ENCODE measurements around the gene DAB2.

The DAB2 gene

GRCh38 chr5:39462211-39462610 lies 37.4 kb upstream of the DAB2 start:
- no peak for FAIRE-seq
- no peak for DNase-seq (ENCODE audit: insufficient read length, low spot score)
- TF ChIP-seq POLR2A (IDR thresholded peaks at IDR 0.05; ENCODE audit: low read depth, low read length) = no peak
- TF ChIP-seq TAF1 (IDR thresholded peaks at IDR 0.05; ENCODE audit: low read depth, low read length) = no peak
- TF ChIP-seq SPI1 (IDR thresholded peaks at IDR 0.05; ENCODE audit: low read depth, low read length) = no peak
- TF ChIP-seq POU2F2 (IDR thresholded peaks at IDR 0.05; ENCODE audit: low read depth, low read length) = no peak
- TF ChIP-seq POLR2AphosphoS5 (IDR thresholded peaks at IDR 0.05; ENCODE audit: low read depth, low read length) = no peak
- no peak for TF ChIP-seq PAX5 (IDR thresholded peaks at IDR 0.05; ENCODE audit: insufficient read depth, low read length, severe bottlenecking)

- FAIRE-seq = no peak
These were observed 36.4 kb upstream of the DAB2 start for GRCh38 chr5:39461007-39461682.

GRCh38 chr5:39459907-39460306 lies 35.1 kb upstream of the DAB2 start:
- DNase-seq (ENCODE audit: insufficient read length, low spot score) (no peak), FAIRE-seq (no peak)

More at GRCh38 chr5:39461007-39461682, 36.4 kb upstream of the DAB2 start:
- TF ChIP-seq POLR2A (IDR thresholded peaks at IDR 0.05; ENCODE audit: low read depth, low read length) (no peak), POU2F2 (IDR thresholded peaks at IDR 0.05; ENCODE audit: low read depth, low read length) (no peak), TAF1 (IDR thresholded peaks at IDR 0.05; ENCODE audit: low read depth, low read length) (no peak), PAX5 (IDR thresholded peaks at IDR 0.05; ENCODE audit: insufficient read depth, low read length, severe bottlenecking) (no peak), POLR2AphosphoS5 (IDR thresholded peaks at IDR 0.05; ENCODE audit: low read depth, low read length) (no peak), SPI1 (IDR thresholded peaks at IDR 0.05; ENCODE audit: low read depth, low read length) (no peak)
- DNase-seq (ENCODE audit: insufficient read length, low spot score) = peak; percentile 3

GRCh38 chr5:39459071-39459470 lies 34.3 kb upstream of the DAB2 start:
- no peak for FAIRE-seq
- TF ChIP-seq SPI1 (IDR thresholded peaks at IDR 0.05; ENCODE audit: low read depth, low read length) (no peak), POLR2AphosphoS5 (IDR thresholded peaks at IDR 0.05; ENCODE audit: low read depth, low read length) (no peak), PAX5 (IDR thresholded peaks at IDR 0.05; ENCODE audit: insufficient read depth, low read length, severe bottlenecking) (no peak), POLR2A (IDR thresholded peaks at IDR 0.05; ENCODE audit: low read depth, low read length) (no peak), POU2F2 (IDR thresholded peaks at IDR 0.05; ENCODE audit: low read depth, low read length) (no peak), TAF1 (IDR thresholded peaks at IDR 0.05; ENCODE audit: low read depth, low read length) (no peak)

More at GRCh38 chr5:39459907-39460306, 35.1 kb upstream of the DAB2 start:
- TF ChIP-seq POU2F2 (IDR thresholded peaks at IDR 0.05; ENCODE audit: low read depth, low read length) (no peak), POLR2A (IDR thresholded peaks at IDR 0.05; ENCODE audit: low read depth, low read length) (no peak), POLR2AphosphoS5 (IDR thresholded peaks at IDR 0.05; ENCODE audit: low read depth, low read length) (no peak), PAX5 (IDR thresholded peaks at IDR 0.05; ENCODE audit: insufficient read depth, low read length, severe bottlenecking) (no peak), TAF1 (IDR thresholded peaks at IDR 0.05; ENCODE audit: low read depth, low read length) (no peak), SPI1 (IDR thresholded peaks at IDR 0.05; ENCODE audit: low read depth, low read length) (no peak)

GRCh38 chr5:39455645-39456044 lies 30.9 kb upstream of the DAB2 start:
- FAIRE-seq = no peak
- no peak for TF ChIP-seq TAF1 (IDR thresholded peaks at IDR 0.05; ENCODE audit: low read depth, low read length)
- no peak for TF ChIP-seq POLR2AphosphoS5 (IDR thresholded peaks at IDR 0.05; ENCODE audit: low read depth, low read length)
- TF ChIP-seq POLR2A (IDR thresholded peaks at IDR 0.05; ENCODE audit: low read depth, low read length) = no peak
- TF ChIP-seq SPI1 (IDR thresholded peaks at IDR 0.05; ENCODE audit: low read depth, low read length) = no peak
- no peak for TF ChIP-seq POU2F2 (IDR thresholded peaks at IDR 0.05; ENCODE audit: low read depth, low read length)
- no peak for TF ChIP-seq PAX5 (IDR thresholded peaks at IDR 0.05; ENCODE audit: insufficient read depth, low read length, severe bottlenecking)
- DNase-seq (ENCODE audit: insufficient read length, low spot score) = no peak

More at GRCh38 chr5:39459071-39459470, 34.3 kb upstream of the DAB2 start:
- DNase-seq (ENCODE audit: insufficient read length, low spot score) = no peak

GRCh38 chr5:39453606-39454005 lies 28.8 kb upstream of the DAB2 start:
- DNase-seq (ENCODE audit: insufficient read length, low spot score) = no peak
- FAIRE-seq = no peak
- TF ChIP-seq SPI1 (IDR thresholded peaks at IDR 0.05; ENCODE audit: low read depth, low read length) = no peak
- TF ChIP-seq POLR2A (IDR thresholded peaks at IDR 0.05; ENCODE audit: low read depth, low read length) = no peak
- TF ChIP-seq POLR2AphosphoS5 (IDR thresholded peaks at IDR 0.05; ENCODE audit: low read depth, low read length) = no peak
- TF ChIP-seq TAF1 (IDR thresholded peaks at IDR 0.05; ENCODE audit: low read depth, low read length) = no peak
- no peak for TF ChIP-seq PAX5 (IDR thresholded peaks at IDR 0.05; ENCODE audit: insufficient read depth, low read length, severe bottlenecking)
- no peak for TF ChIP-seq POU2F2 (IDR thresholded peaks at IDR 0.05; ENCODE audit: low read depth, low read length)

- TF ChIP-seq TAF1 (IDR thresholded peaks at IDR 0.05; ENCODE audit: low read depth, low read length) = no peak
- TF ChIP-seq SPI1 (IDR thresholded peaks at IDR 0.05; ENCODE audit: low read depth, low read length) = no peak
- TF ChIP-seq POLR2AphosphoS5 (IDR thresholded peaks at IDR 0.05; ENCODE audit: low read depth, low read length) = no peak
- no peak for TF ChIP-seq POLR2A (IDR thresholded peaks at IDR 0.05; ENCODE audit: low read depth, low read length)
- no peak for TF ChIP-seq PAX5 (IDR thresholded peaks at IDR 0.05; ENCODE audit: insufficient read depth, low read length, severe bottlenecking)
- TF ChIP-seq POU2F2 (IDR thresholded peaks at IDR 0.05; ENCODE audit: low read depth, low read length) = no peak
- FAIRE-seq = no peak
These were observed 28.1 kb upstream of the DAB2 start for GRCh38 chr5:39452846-39453245.

GRCh38 chr5:39451276-39451941 lies 26.6 kb upstream of the DAB2 start:
- TF ChIP-seq TAF1 (IDR thresholded peaks at IDR 0.05; ENCODE audit: low read depth, low read length) (no peak), SPI1 (IDR thresholded peaks at IDR 0.05; ENCODE audit: low read depth, low read length) (no peak), POLR2A (IDR thresholded peaks at IDR 0.05; ENCODE audit: low read depth, low read length) (no peak), PAX5 (IDR thresholded peaks at IDR 0.05; ENCODE audit: insufficient read depth, low read length, severe bottlenecking) (no peak), POLR2AphosphoS5 (IDR thresholded peaks at IDR 0.05; ENCODE audit: low read depth, low read length) (no peak), POU2F2 (IDR thresholded peaks at IDR 0.05; ENCODE audit: low read depth, low read length) (no peak)
- no peak for FAIRE-seq
- no peak for DNase-seq (ENCODE audit: insufficient read length, low spot score)

More at GRCh38 chr5:39452846-39453245, 28.1 kb upstream of the DAB2 start:
- no peak for DNase-seq (ENCODE audit: insufficient read length, low spot score)

- DNase-seq (ENCODE audit: insufficient read length, low spot score) (no peak), FAIRE-seq (no peak)
- TF ChIP-seq TAF1 (IDR thresholded peaks at IDR 0.05; ENCODE audit: low read depth, low read length) (no peak), SPI1 (IDR thresholded peaks at IDR 0.05; ENCODE audit: low read depth, low read length) (no peak), POU2F2 (IDR thresholded peaks at IDR 0.05; ENCODE audit: low read depth, low read length) (no peak), PAX5 (IDR thresholded peaks at IDR 0.05; ENCODE audit: insufficient read depth, low read length, severe bottlenecking) (no peak), POLR2AphosphoS5 (IDR thresholded peaks at IDR 0.05; ENCODE audit: low read depth, low read length) (no peak), POLR2A (IDR thresholded peaks at IDR 0.05; ENCODE audit: low read depth, low read length) (no peak)
These were observed 25.7 kb upstream of the DAB2 start for GRCh38 chr5:39450487-39450886.

All from GM12891 (cell line).